Fibroblast of lung (primary cell): ENCODE results near the gene C3orf18. TPM values are rescaled to one million over a fixed set of nuclear protein-coding genes. Genes with fewer than 3 reads are reported as not detected.

Experiments used
- DNase-seq, 2 donors: peaks; one replicate each; pipeline versions ENCODE4 v3.0.0 to v3.0.0-alpha.2; 2010; ENCODE audit warnings: low read depth in 2 of 2
- H2AFZ ChIP-seq: 2 replicates; pipeline ENCODE4 v1.5.1; 2012; ENCODE audit warnings: low read length, control low read depth, inconsistent platforms
- H3K27ac ChIP-seq: 2 replicates; pipeline ENCODE4 v1.5.1; 2011; ENCODE audit warnings: low read length, control low read depth; ENCODE audit not compliant: insufficient read depth
- H3K27me3 ChIP-seq: 2 replicates; pipeline ENCODE4 v1.5.1; 2011; ENCODE audit warnings: mild to moderate bottlenecking, low read length; ENCODE audit not compliant: control insufficient read depth, insufficient read depth
- H3K36me3 ChIP-seq: 2 replicates; pipeline ENCODE4 v1.5.1; 2011; ENCODE audit warnings: low read length; ENCODE audit not compliant: control insufficient read depth, insufficient read depth
- H3K4me1 ChIP-seq: 2 replicates; pipeline ENCODE4 v1.5.1; 2011; ENCODE audit warnings: low read length; ENCODE audit not compliant: control insufficient read depth, insufficient read depth; ENCODE audit errors: extremely low read depth
- H3K4me2 ChIP-seq: 2 replicates; pipeline ENCODE4 v1.5.1; 2011; ENCODE audit warnings: low read length, control low read depth; ENCODE audit not compliant: insufficient read depth; ENCODE audit errors: extremely low read depth
- H3K4me3 ChIP-seq, 4 experiments: fragments of 200-600 bp in 1 of 4; sonication (generic) in 1 of 4; replicated peaks in 1 of 4; 2 replicates each; pipeline ENCODE4 v1.5.1; 2011 to 2016; ENCODE audit warnings: low read length in 4 of 4, low read depth in 3 of 4, mild to moderate bottlenecking in 3 of 4, control low read depth in 2 of 4, inconsistent platforms in 1 of 4, mixed read lengths in 1 of 4; ENCODE audit not compliant: insufficient read depth in 1 of 4; ENCODE audit errors: control extremely low read depth in 1 of 4
- H3K79me2 ChIP-seq: 2 replicates; pipeline ENCODE4 v1.5.1; 2012; ENCODE audit warnings: mild to moderate bottlenecking, low read length, inconsistent platforms; ENCODE audit not compliant: control insufficient read depth, insufficient read depth
- H3K9ac ChIP-seq: 2 replicates; pipeline ENCODE4 v1.5.1; 2011; ENCODE audit warnings: mild to moderate bottlenecking, low read length, control low read depth; ENCODE audit not compliant: insufficient read depth
- H3K9me3 ChIP-seq: 2 replicates; pipeline ENCODE4 v1.5.1; 2012; ENCODE audit warnings: low read depth, low read length; ENCODE audit not compliant: control insufficient read depth, insufficient read depth
- H4K20me1 ChIP-seq: 2 replicates; pipeline ENCODE4 v1.5.1; 2011; ENCODE audit warnings: low read length; ENCODE audit not compliant: control insufficient read depth, insufficient read depth; ENCODE audit errors: extremely low read depth
- CTCF ChIP-seq, 2 donors: IDR thresholded peaks in 1 of 2; conservative IDR thresholded peaks in 1 of 2; 1 replicate in 1 of 2; 2 replicates in 1 of 2; pipeline ENCODE4 v1.5.1; 2011 to 2012; ENCODE audit warnings: low read length in 2 of 2, control low read depth in 1 of 2, inconsistent platforms in 1 of 2, low read depth in 1 of 2, mild to moderate bottlenecking in 1 of 2
- EZH2 ChIP-seq: IDR thresholded peaks from 2 replicates; pipeline ENCODE4 v1.5.1; 2012; ENCODE audit warnings: low read length, control low read depth, mild to moderate bottlenecking; ENCODE audit errors: missing control alignments
- polyA plus RNA-seq, 2 donors: library from polyadenylated mRNA; depleted of rRNA in 1 of 2; stranded (reverse) in 1 of 2; unstranded in 1 of 2; fragments of >200 nt; gene quantifications; 2 replicates each; pipeline ENCODE4 v1.2.1, GENCODE V29; 2011 to 2012; ENCODE audit warnings: missing spikeins in 1 of 2
- total RNA-seq: library from RNA; depleted of rRNA; stranded (reverse); fragments of >200 nt; gene quantifications from 2 replicates; pipeline ENCODE4 v1.2.1, GENCODE V29; 2014

C3orf18 gene
- total and polyA plus RNA-seq, 2 donors (not counting 1 experiment from before 2014, with no cell fraction given), result 8.7 to 25.8 TPM

- H3K4me3 ChIP-seq, result no peak overlapping the region
- DNase-seq, result no peak
- no peak for TF ChIP-seq EZH2
- TF ChIP-seq CTCF (conservative IDR thresholded peaks at IDR 0.05 in 1 of 2, IDR thresholded peaks at IDR 0.05 in 1 of 2; ENCODE audit: low read depth in 1 of 2, low read length in 2 of 2), result no peak
- H3K36me3 ChIP-seq, result peaks cover 6% of the 10 kb centered on the region
- H3K4me2 ChIP-seq, result no peak overlapping the region
- H4K20me1 ChIP-seq, result no peaks in the 10 kb centered on the region
- H2AFZ ChIP-seq, result no peak overlapping the region
- H3K9me3 ChIP-seq, result no peaks in the 10 kb centered on the region
- no peak overlapping the region for H3K27ac ChIP-seq
- peaks cover 9% of the 10 kb centered on the region for H3K4me1 ChIP-seq
- no peak overlapping the region for H3K9ac ChIP-seq
- H3K79me2 ChIP-seq, result no peaks in the 10 kb centered on the region
- no peaks in the 10 kb centered on the region for H3K27me3 ChIP-seq
Observed at GRCh38 chr3:50609763-50610085, 42.2 kb upstream of the C3orf18 start.

GRCh38 chr3:50609071-50609762 is 41.7 kb upstream of the C3orf18 start:
- no peaks in the 10 kb centered on the region for H4K20me1 ChIP-seq
- H2AFZ ChIP-seq, result no peak overlapping the region
- no peaks in the 10 kb centered on the region for H3K27me3 ChIP-seq
- no peak for DNase-seq
- no peak overlapping the region for H3K4me2 ChIP-seq
- no peak for TF ChIP-seq EZH2
- no peak for TF ChIP-seq CTCF (conservative IDR thresholded peaks at IDR 0.05 in 1 of 2, IDR thresholded peaks at IDR 0.05 in 1 of 2; ENCODE audit: low read depth in 1 of 2, low read length in 2 of 2)
- no peak overlapping the region for H3K9ac ChIP-seq
- H3K9me3 ChIP-seq, result no peaks in the 10 kb centered on the region
- no peak overlapping the region for H3K27ac ChIP-seq
- H3K4me1 ChIP-seq, result peaks cover 9% of the 10 kb centered on the region
- H3K36me3 ChIP-seq, result peaks cover 6% of the 10 kb centered on the region
- no peaks in the 10 kb centered on the region for H3K79me2 ChIP-seq
- no peak overlapping the region for H3K4me3 ChIP-seq

GRCh38 chr3:50608278-50608677 is 40.7 kb upstream of the C3orf18 start:
- H4K20me1 ChIP-seq, result no peaks in the 10 kb centered on the region
- H2AFZ ChIP-seq, result no peak overlapping the region
- no peak overlapping the region for H3K4me3 ChIP-seq
- no peak for DNase-seq
- H3K27me3 ChIP-seq, result no peaks in the 10 kb centered on the region
- no peaks in the 10 kb centered on the region for H3K9me3 ChIP-seq
- TF ChIP-seq CTCF (conservative IDR thresholded peaks at IDR 0.05 in 1 of 2, IDR thresholded peaks at IDR 0.05 in 1 of 2; ENCODE audit: low read depth in 1 of 2, low read length in 2 of 2), result no peak
- TF ChIP-seq EZH2, result no peak
- no peak overlapping the region for H3K27ac ChIP-seq
- peaks cover 6% of the 10 kb centered on the region for H3K36me3 ChIP-seq
- H3K79me2 ChIP-seq, result no peaks in the 10 kb centered on the region
- H3K9ac ChIP-seq, result no peak overlapping the region
- H3K4me1 ChIP-seq, result peaks cover 9% of the 10 kb centered on the region
- H3K4me2 ChIP-seq, result no peak overlapping the region
